Vagina (tissue), 2 donors: ENCODE data around the gene PTPRF.

Source experiments
- CTCF ChIP-seq, 3 experiments: fragments of 450-650 bp in 2 of 3; fragments of 200-600 bp in 1 of 3; sonication (generic) in 1 of 3; IDR thresholded peaks; one replicate each; pipeline ENCODE4 v1.5.1; 2017 to 2019; ENCODE audit warnings: antibody characterized with exemption in 3 of 3, mild to moderate bottlenecking in 2 of 3, moderate library complexity in 2 of 3
- POLR2A ChIP-seq, 2 donors: fragments of 450-650 bp; IDR thresholded peaks; one replicate each; pipeline ENCODE4 v1.6.1; 2017; ENCODE audit warnings: antibody characterized with exemption in 2 of 2, mild to moderate bottlenecking in 2 of 2, moderate library complexity in 2 of 2

GRCh38 chr1:43616383-43616782 lies 85.7 kb downstream of the PTPRF start:
- TF ChIP-seq POLR2A (IDR thresholded peaks at IDR 0.05) (no peak), CTCF (IDR thresholded peaks at IDR 0.05) (no peak)
